ENCODE data around the gene TUT1.
A peak's percentile ranks its signal among the peaks of the same experiment; 100 is the strongest.

The TUT1 gene

GRCh38 chr11:62545437-62546243 is 45.7 kb downstream of the TUT1 start:
- Histone ChIP-seq H3K36me3 (ENCODE audit: control insufficient read depth in 2 of 2, insufficient read depth in 2 of 2, low read length in 2 of 2) (peaks cover 0 to 4% of the 10 kb centered on the region in 2 donors), H3K4me3 (ENCODE audit: low read length in 2 of 2) (peak overlapping the region; percentile 95 to 97), H3K9ac (ENCODE audit: low read length in 2 of 2) (peak overlapping the region; percentile 88 to 94), H3K9me3 (ENCODE audit: control insufficient read depth in 2 of 2, low read length in 2 of 2) (no peaks in the 10 kb centered on the region), H3K4me1 (ENCODE audit: control insufficient read depth, insufficient read depth, low read length) (peaks cover 63% of the 10 kb centered on the region), H3K27me3 (ENCODE audit: control insufficient read depth in 1 of 2, insufficient read depth in 2 of 2, low read length in 2 of 2) (no peaks in the 10 kb centered on the region), H3K27ac (ENCODE audit: low read length) (peak overlapping the region; percentile 94)

GRCh38 chr11:62544581-62545436 is 46.5 kb downstream of the TUT1 start:
- Histone ChIP-seq H3K9ac (ENCODE audit: low read length in 2 of 2) (peak overlapping the region; percentile 88 to 94), H3K36me3 (ENCODE audit: control insufficient read depth in 2 of 2, insufficient read depth in 2 of 2, low read length in 2 of 2) (peaks cover 0 to 4% of the 10 kb centered on the region in 2 donors), H3K27me3 (ENCODE audit: control insufficient read depth in 1 of 2, insufficient read depth in 2 of 2, low read length in 2 of 2) (no peaks in the 10 kb centered on the region), H3K4me3 (ENCODE audit: low read length in 2 of 2) (peak overlapping the region; percentile 95 to 97), H3K9me3 (ENCODE audit: control insufficient read depth in 2 of 2, low read length in 2 of 2) (no peaks in the 10 kb centered on the region), H3K4me1 (ENCODE audit: control insufficient read depth, insufficient read depth, low read length) (peaks cover 68% of the 10 kb centered on the region), H3K27ac (ENCODE audit: low read length) (peak overlapping the region; percentile 94)

GRCh38 chr11:62543680-62544444 is 47.5 kb downstream of the TUT1 start:
- H3K27ac ChIP-seq (ENCODE audit: low read length) = peak overlapping the region; percentile 94
- H3K4me3 ChIP-seq (ENCODE audit: low read length in 2 of 2) = peak overlapping the region; percentile 95 to 97
- H3K27me3 ChIP-seq (ENCODE audit: control insufficient read depth in 1 of 2, insufficient read depth in 2 of 2, low read length in 2 of 2) = no peaks in the 10 kb centered on the region
- H3K36me3 ChIP-seq (ENCODE audit: control insufficient read depth in 2 of 2, insufficient read depth in 2 of 2, low read length in 2 of 2) = peaks cover 0 to 4% of the 10 kb centered on the region in 2 donors
- no peaks in the 10 kb centered on the region for H3K9me3 ChIP-seq (ENCODE audit: control insufficient read depth in 2 of 2, low read length in 2 of 2)
- H3K9ac ChIP-seq (ENCODE audit: low read length in 2 of 2) = peak overlapping the region; percentile 88 to 94
- H3K4me1 ChIP-seq (ENCODE audit: control insufficient read depth, insufficient read depth, low read length) = peaks cover 72% of the 10 kb centered on the region

- peaks cover 0 to 4% of the 10 kb centered on the region in 2 donors for H3K36me3 ChIP-seq (ENCODE audit: control insufficient read depth in 2 of 2, insufficient read depth in 2 of 2, low read length in 2 of 2)
- H3K9ac ChIP-seq (ENCODE audit: low read length in 2 of 2) = peak overlapping the region; percentile 88 to 94
- H3K27ac ChIP-seq (ENCODE audit: low read length) = peak overlapping the region; percentile 94
- H3K4me1 ChIP-seq (ENCODE audit: control insufficient read depth, insufficient read depth, low read length) = peaks cover 72% of the 10 kb centered on the region
- peak overlapping the region; percentile 95 to 97 for H3K4me3 ChIP-seq (ENCODE audit: low read length in 2 of 2)
- no peaks in the 10 kb centered on the region for H3K27me3 ChIP-seq (ENCODE audit: control insufficient read depth in 1 of 2, insufficient read depth in 2 of 2, low read length in 2 of 2)
- no peaks in the 10 kb centered on the region for H3K9me3 ChIP-seq (ENCODE audit: control insufficient read depth in 2 of 2, low read length in 2 of 2)
Measured at GRCh38 chr11:62542750-62543567, 48.4 kb downstream of the TUT1 start.

GRCh38 chr11:62542111-62542745 is 49.1 kb downstream of the TUT1 start:
- H3K4me3 ChIP-seq (ENCODE audit: low read length in 2 of 2) = peak overlapping the region; percentile 64 to 95
- H3K36me3 ChIP-seq (ENCODE audit: control insufficient read depth in 2 of 2, insufficient read depth in 2 of 2, low read length in 2 of 2) = peaks cover 0 to 4% of the 10 kb centered on the region in 2 donors
- H3K4me1 ChIP-seq (ENCODE audit: control insufficient read depth, insufficient read depth, low read length) = peaks cover 71% of the 10 kb centered on the region
- no peaks in the 10 kb centered on the region for H3K9me3 ChIP-seq (ENCODE audit: control insufficient read depth in 2 of 2, low read length in 2 of 2)
- peak overlapping the region; percentile 81 to 88 for H3K9ac ChIP-seq (ENCODE audit: low read length in 2 of 2)
- H3K27ac ChIP-seq (ENCODE audit: low read length) = peak overlapping the region; percentile 94
- no peaks in the 10 kb centered on the region for H3K27me3 ChIP-seq (ENCODE audit: control insufficient read depth in 1 of 2, insufficient read depth in 2 of 2, low read length in 2 of 2)

GRCh38 chr11:62540804-62541701 is 50.3 kb downstream of the TUT1 start:
- peak overlapping the region; percentile 64 to 95 for H3K4me3 ChIP-seq (ENCODE audit: low read length in 2 of 2)

GRCh38 chr11:62539238-62539925 is 51.9 kb downstream of the TUT1 start:
- peaks cover 90% of the 10 kb centered on the region for H3K4me1 ChIP-seq (ENCODE audit: control insufficient read depth, insufficient read depth, low read length)
- H3K27me3 ChIP-seq (ENCODE audit: control insufficient read depth in 1 of 2, insufficient read depth in 2 of 2, low read length in 2 of 2) = no peaks in the 10 kb centered on the region
- peaks cover 17 to 21% of the 10 kb centered on the region in 2 donors for H3K36me3 ChIP-seq (ENCODE audit: control insufficient read depth in 2 of 2, insufficient read depth in 2 of 2, low read length in 2 of 2)
- peak overlapping the region; percentile 62 to 95 for H3K4me3 ChIP-seq (ENCODE audit: low read length in 2 of 2)
- peak overlapping the region; percentile 40 to 51 for H3K9ac ChIP-seq (ENCODE audit: low read length in 2 of 2)
- peak overlapping the region; percentile 94 for H3K27ac ChIP-seq (ENCODE audit: low read length)
- no peaks in the 10 kb centered on the region for H3K9me3 ChIP-seq (ENCODE audit: control insufficient read depth in 2 of 2, low read length in 2 of 2)

More at GRCh38 chr11:62540804-62541701, 50.3 kb downstream of the TUT1 start:
- peaks cover 81% of the 10 kb centered on the region for H3K4me1 ChIP-seq (ENCODE audit: control insufficient read depth, insufficient read depth, low read length)
- peaks cover 3 to 6% of the 10 kb centered on the region in 2 donors for H3K36me3 ChIP-seq (ENCODE audit: control insufficient read depth in 2 of 2, insufficient read depth in 2 of 2, low read length in 2 of 2)
- no peaks in the 10 kb centered on the region for H3K9me3 ChIP-seq (ENCODE audit: control insufficient read depth in 2 of 2, low read length in 2 of 2)
- H3K9ac ChIP-seq (ENCODE audit: low read length in 2 of 2) = peak overlapping the region; percentile 36 to 88
- peak overlapping the region; percentile 94 for H3K27ac ChIP-seq (ENCODE audit: low read length)
- H3K27me3 ChIP-seq (ENCODE audit: control insufficient read depth in 1 of 2, insufficient read depth in 2 of 2, low read length in 2 of 2) = no peaks in the 10 kb centered on the region

- Histone ChIP-seq H3K27ac (ENCODE audit: low read length) (peak overlapping the region; percentile 66), H3K36me3 (ENCODE audit: control insufficient read depth in 2 of 2, insufficient read depth in 2 of 2, low read length in 2 of 2) (peaks cover 25 to 28% of the 10 kb centered on the region in 2 donors), H3K9ac (ENCODE audit: low read length in 2 of 2) (peak overlapping the region; percentile 29 to 39), H3K4me1 (ENCODE audit: control insufficient read depth, insufficient read depth, low read length) (peaks cover 84% of the 10 kb centered on the region), H3K9me3 (ENCODE audit: control insufficient read depth in 2 of 2, low read length in 2 of 2) (no peaks in the 10 kb centered on the region), H3K27me3 (ENCODE audit: control insufficient read depth in 1 of 2, insufficient read depth in 2 of 2, low read length in 2 of 2) (no peaks in the 10 kb centered on the region), H3K4me3 (ENCODE audit: low read length in 2 of 2) (peak overlapping the region; percentile 53 to 95)
Measured at GRCh38 chr11:62538470-62539237, 52.7 kb downstream of the TUT1 start.

Data from stomach smooth muscle (tissue), 2 donors.